Myocyte (in vitro differentiated cells): Measurements from ENCODE around the gene OR10K1. TPM values are rescaled to one million over a fixed set of nuclear protein-coding genes. Genes with fewer than 3 reads are reported as not detected.

Source experiments
- total RNA-seq: library from RNA; depleted of rRNA; stranded (reverse); fragments of >200 nt; gene quantifications from 2 replicates; pipeline ENCODE4 v1.2.3, GENCODE V29; 2014

The OR10K1 gene
- total RNA-seq, 1 donor from 2014 or later: not detected

Other genes starting within 250 kb of the OR10K1 start
- gene CD1A, start 207.4 kb upstream of the OR10K1 start, total RNA-seq: not detected in 2 replicates
- gene CD1C, start 171.9 kb upstream of the OR10K1 start, total RNA-seq: not detected in 2 replicates
- gene CD1B, start 130.3 kb upstream of the OR10K1 start, total RNA-seq: not detected in 2 replicates
- not detected in 2 replicates for gene CD1E, start 107.9 kb upstream of the OR10K1 start, total RNA-seq
- not detected in 2 replicates for gene OR10T2, start 62.4 kb upstream of the OR10K1 start, total RNA-seq
- gene OR10K2, start 35.6 kb upstream of the OR10K1 start, total RNA-seq: not detected in 2 replicates
- gene OR10R2, start 10.4 kb downstream of the OR10K1 start, total RNA-seq: not detected in 2 replicates
- gene OR6Y1, start 92.6 kb downstream of the OR10K1 start, total RNA-seq: not detected in 2 replicates
- gene OR6P1, start 108.7 kb downstream of the OR10K1 start, total RNA-seq: not detected in 2 replicates
- not detected in 2 replicates for gene OR10X1, start 118.1 kb downstream of the OR10K1 start, total RNA-seq
- gene OR10Z1, start 143.4 kb downstream of the OR10K1 start, total RNA-seq: not detected in 2 replicates
- not detected in 2 replicates for gene SPTA1, start 224.9 kb downstream of the OR10K1 start, total RNA-seq
- gene OR6K2, start 238.8 kb downstream of the OR10K1 start, total RNA-seq: not detected in 2 replicates